ENCODE measurements around the gene NACC2.

The NACC2 gene

GRCh38 chr9:135992486-135993408, 102.3 kb downstream of the NACC2 start (continued):
- peak; percentile 63; the same call in 1 of the 2 replicates for TF ChIP-seq SP7 (tag by site-specific recombination; IDR thresholded peaks at IDR 0.05)
- TF ChIP-seq ZFP3 (tag by site-specific recombination; IDR thresholded peaks at IDR 0.05; ENCODE audit: low read depth), result no peak
- TF ChIP-seq ZNF416 (tag by site-specific recombination; IDR thresholded peaks at IDR 0.05), result no peak
- TF ChIP-seq ZBTB17 (tag by site-specific recombination; IDR thresholded peaks at IDR 0.05), result peak; percentile 26; the same call in 1 of the 2 replicates
- TF ChIP-seq PRDM4 (tag by site-specific recombination; IDR thresholded peaks at IDR 0.05), result no peak

- ChIA-PET POLR2A (interaction anchor here (1.7 to 1.8 kb wide), 2 partner anchors 26 to 104 kb away, joined by 3 to 5 read pairs; no protein-coding TSS in a partner anchor), CTCF (interaction anchor here (1.1 kb wide), 1 partner anchor 98 kb away, joined by 4 read pairs; no protein-coding TSS in a partner anchor)
- no peaks in the 10 kb centered on the region for H3K9me3 ChIP-seq (ENCODE audit: control insufficient read depth, insufficient read depth, low read depth, low read length)
- no peaks in the 10 kb centered on the region for H3K36me3 ChIP-seq (ENCODE audit: control insufficient read depth in 2 of 2, insufficient read depth in 1 of 2, low read length in 2 of 2)
- no peak overlapping the region for H3K27ac ChIP-seq (ENCODE audit: extremely low read depth, low read depth, low read length)
- H3K4me1 ChIP-seq (ENCODE audit: control insufficient read depth, insufficient read depth, low read length), result peaks cover 7% of the 10 kb centered on the region; the same call in 1 of the 2 replicates
- no peak overlapping the region for H3K4me3 ChIP-seq (ENCODE audit: low read depth, low read length)
- TF ChIP-seq ELK4 (IDR thresholded peaks at IDR 0.05; ENCODE audit: borderline replicate concordance, low read depth, low read length) (no peak), ZXDB (tag by site-specific recombination; IDR thresholded peaks at IDR 0.05) (no peak), KLF10 (tag by site-specific recombination; IDR thresholded peaks at IDR 0.05) (no peak), MZF1 (tag by site-specific recombination; IDR thresholded peaks at IDR 0.05; ENCODE audit: borderline replicate concordance) (no peak), ZNF596 (tag by site-specific recombination; IDR thresholded peaks at IDR 0.05) (no peak), ZNF19 (tag by site-specific recombination; IDR thresholded peaks at IDR 0.05; ENCODE audit: low read depth) (no peak), ZNF23 (tag by site-specific recombination; IDR thresholded peaks at IDR 0.05; ENCODE audit: borderline replicate concordance) (no peak)
Measured at GRCh38 chr9:135991771-135992170, 103.3 kb downstream of the NACC2 start.

GRCh38 chr9:135990468-135991429, 104.3 kb downstream of the NACC2 start:
- ChIA-PET POLR2A (no interaction called here), CTCF (interaction anchor here (1.2 to 3.2 kb wide), 2 partner anchors 15 to 23 kb away, joined by 3 to 12 read pairs; no protein-coding TSS in a partner anchor)
- no peak overlapping the region for H3K4me3 ChIP-seq (ENCODE audit: low read depth, low read length)
- H3K27ac ChIP-seq (ENCODE audit: extremely low read depth, low read depth, low read length), result no peak overlapping the region
- no peaks in the 10 kb centered on the region for H3K36me3 ChIP-seq (ENCODE audit: control insufficient read depth in 2 of 2, insufficient read depth in 1 of 2, low read length in 2 of 2)
- no peaks in the 10 kb centered on the region for H3K9me3 ChIP-seq (ENCODE audit: control insufficient read depth, insufficient read depth, low read depth, low read length)
- peaks cover 7% of the 10 kb centered on the region; the same call in 1 of the 2 replicates for H3K4me1 ChIP-seq (ENCODE audit: control insufficient read depth, insufficient read depth, low read length)
- TF ChIP-seq PRDM10 (tag by site-specific recombination; IDR thresholded peaks at IDR 0.05), result no peak
- TF ChIP-seq KLF17 (tag by site-specific recombination; IDR thresholded peaks at IDR 0.05), result peak; percentile 65; the same call in 1 of the 2 replicates
- TF ChIP-seq KLF9 (tag by site-specific recombination; IDR thresholded peaks at IDR 0.05; ENCODE audit: low read depth), result 0 out of 2 replicates have a peak, but pooled peaks have one; percentile 13
- TF ChIP-seq TRIM28 (IDR thresholded peaks at IDR 0.05; ENCODE audit: borderline replicate concordance, low read length), result no peak
- no peak for TF ChIP-seq ZNF664 (tag by site-specific recombination; IDR thresholded peaks at IDR 0.05)
- TF ChIP-seq FEZF1 (tag by site-specific recombination; IDR thresholded peaks at IDR 0.05), result no peak
- peak; percentile 42; the same call in 1 of the 2 replicates for TF ChIP-seq ZFP69B (tag by site-specific recombination; IDR thresholded peaks at IDR 0.05)
- no peak for TF ChIP-seq MEIS1 (CRISPR knock-in tag; IDR thresholded peaks at IDR 0.05; ENCODE audit: borderline replicate concordance)

Data from HEK293 (cell line).